Heart right ventricle (tissue), 16 donors: Measurements from ENCODE around the gene ZNF189. TPM values are rescaled to one million over a fixed set of nuclear protein-coding genes. Genes with fewer than 3 reads are reported as not detected.

Experiments
- ATAC-seq, 8 donors: fragments of 200-7000 bp; cut with Tn5 transposase; one replicate each; pipeline ENCODE4 v1.9.1; 2020; ENCODE audit warnings: mild to moderate bottlenecking in 8 of 8, moderate library complexity in 8 of 8, moderate number of reproducible peaks in 1 of 8
- DNase-seq, 2 donors: peaks; one replicate each; pipeline ENCODE4 v3.0.0-alpha.2; 2020
- H3K27ac ChIP-seq, 10 donors: fragments of 200-600 bp; sonication (generic) in 2 of 10; one replicate each; pipeline versions ENCODE4 v1.5.0 to v1.8.0; 2020 to 2022; ENCODE audit warnings: mild to moderate bottlenecking in 3 of 10
- H3K27me3 ChIP-seq, 7 donors: fragments of 200-600 bp; one replicate each; pipeline ENCODE4 v1.8.0; 2021 to 2022; ENCODE audit warnings: mild to moderate bottlenecking in 2 of 7
- H3K36me3 ChIP-seq, 9 donors: fragments of 200-600 bp; sonication (generic) in 1 of 9; one replicate each; pipeline versions ENCODE4 v1.5.0 to v1.8.0; 2020 to 2022; ENCODE audit warnings: mild to moderate bottlenecking in 2 of 9
- H3K4me1 ChIP-seq, 9 donors: fragments of 200-600 bp; sonication (generic) in 1 of 9; one replicate each; pipeline versions ENCODE4 v1.5.0 to v1.8.0; 2020 to 2022; ENCODE audit warnings: mild to moderate bottlenecking in 4 of 9
- H3K4me3 ChIP-seq, 10 donors: fragments of 200-600 bp; sonication (generic) in 2 of 10; one replicate each; pipeline versions ENCODE4 v1.5.0 to v1.8.0; 2020 to 2022; ENCODE audit warnings: mild to moderate bottlenecking in 7 of 10, moderate library complexity in 2 of 10
- H3K9me3 ChIP-seq, 11 donors: fragments of 200-600 bp in 10 of 11; sonication (generic) in 2 of 11; one replicate each; pipeline versions ENCODE4 v1.5.0 to v1.8.0; 2013 to 2022; ENCODE audit warnings: mild to moderate bottlenecking in 2 of 11, control low read depth in 1 of 11, moderate library complexity in 1 of 11
- WGBS, 2 donors: extraction: QIAGEN DNeasy Blood & Tissue Kit; methylation state at CpG; one replicate each; pipeline ENCODE4 v1.1.7; 2013; ENCODE audit warnings: inconsistent platforms in 1 of 2; 5-methylcytosine and 5-hydroxymethylcytosine counted together
- intact Hi-C, 10 donors: fragments of 100-400 bp; cut with DNase I; formaldehyde crosslinking; loops; one replicate each; pipeline versions ENCODE4 v1.11.1 to v1.14.2; 2022
- polyA plus RNA-seq, 2 donors: library from polyadenylated mRNA; stranded (reverse); fragments of 200-250 nt; gene quantifications; one replicate each; pipeline ENCODE4 v1.2.3, GENCODE V29; 2013
- total RNA-seq, 10 donors: library from RNA; stranded (reverse); fragmentation: NEBNext Ultra II Directional in 3 of 10; extraction: Animal tissue kit (Norgen Biotek cat#: 25700) in 3 of 10; gene quantifications; one replicate each; pipeline versions ENCODE4 v1.2.1 to v1.2.4, GENCODE V29; 2021 to 2023
- TF ChIP-seq, protein P1 (sequence below), 9 donors: fragments of 200-600 bp; sonication (generic) in 2 of 9; IDR thresholded peaks; one replicate each; pipeline versions ENCODE4 v1.5.0 to v1.8.0; 2021 to 2022; ENCODE audit warnings: antibody characterized with exemption in 9 of 9, mild to moderate bottlenecking in 5 of 9, moderate library complexity in 1 of 9
- donor health status: Arrhythmogenic right ventricular cardiomyopathy.
- donor health status: ischemic (EF 13 %, LVEDD 7.1; RV severe dilation, severe dysfunction).
- donor health status: healthy with polysubstance abuse.
- donor health status: DM: no; HTN: yes; CAD: no.
- donor health status: DM: no; HTN: no; CAD: no.
- donor health status: ischemic (EF 25% LVEDD 6.9; RV normal size, moderate dysfunction).
- donor health status: ischemic (EF 25% LVEDD 5.7; RV mildly dilated, moderate dysfunction).
- donor health status: healthy.
- donor health status: DM: yes; HTN: yes; CAD: no.
- donor health status: Ischemic cardiomyopathy.
- donor health status: ischemic (EF 35%, LVEDD 5.7; RV mildly dilated, moderate dysfunction).
- donor health status: nonischemic (EF 11% LVEDD 7.7; RV severe dilation, severe dysfunction).
- donor health status: DM: yes; HTN: yes; CAD: no.
- donor health status: PGD.
- donor health status: ischemic (EF 29% LVEDD 5.4; RV normal size, mild dysfunction).
- donor health status: nonischemic (EF 23%, LVEDD 6.1; RV moderate dilation, normal function).

The ZNF189 gene
- total and polyA plus RNA-seq, 12 donors = 10.9 to 28.0 (median 19.3) TPM

DNA sequence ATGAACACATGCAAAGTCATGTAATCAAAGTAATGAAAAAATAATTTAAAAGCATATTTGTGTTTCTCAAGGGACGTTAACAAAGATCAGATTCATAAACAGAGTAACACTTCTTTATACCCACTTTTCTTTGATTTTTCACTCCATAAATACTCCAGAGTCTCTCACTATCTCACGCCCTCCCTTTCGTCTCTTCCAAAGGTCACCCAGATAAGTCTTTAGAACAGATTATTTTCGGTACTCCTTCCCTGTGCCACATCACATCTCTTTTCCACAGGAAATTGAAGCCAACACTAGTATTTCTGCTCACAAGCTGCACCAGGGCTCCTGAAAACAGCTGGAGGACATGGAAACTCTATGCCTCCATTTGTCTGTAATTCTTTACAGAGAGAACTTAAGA, 52.3 kb downstream of the ZNF189 start:
- intact Hi-C loops = no loop called here
- no peak for DNase-seq
- no peaks in the 10 kb centered on the region for H3K36me3 ChIP-seq
- WGBS, 2 donors = 17 to 26% methylated on average over 4 of the region's 4 CpGs
- no peak overlapping the region for H3K4me3 ChIP-seq
- no peaks in the 10 kb centered on the region for H3K9me3 ChIP-seq
- no peak overlapping the region for H3K27ac ChIP-seq
- TF ChIP-seq, protein P1, sequence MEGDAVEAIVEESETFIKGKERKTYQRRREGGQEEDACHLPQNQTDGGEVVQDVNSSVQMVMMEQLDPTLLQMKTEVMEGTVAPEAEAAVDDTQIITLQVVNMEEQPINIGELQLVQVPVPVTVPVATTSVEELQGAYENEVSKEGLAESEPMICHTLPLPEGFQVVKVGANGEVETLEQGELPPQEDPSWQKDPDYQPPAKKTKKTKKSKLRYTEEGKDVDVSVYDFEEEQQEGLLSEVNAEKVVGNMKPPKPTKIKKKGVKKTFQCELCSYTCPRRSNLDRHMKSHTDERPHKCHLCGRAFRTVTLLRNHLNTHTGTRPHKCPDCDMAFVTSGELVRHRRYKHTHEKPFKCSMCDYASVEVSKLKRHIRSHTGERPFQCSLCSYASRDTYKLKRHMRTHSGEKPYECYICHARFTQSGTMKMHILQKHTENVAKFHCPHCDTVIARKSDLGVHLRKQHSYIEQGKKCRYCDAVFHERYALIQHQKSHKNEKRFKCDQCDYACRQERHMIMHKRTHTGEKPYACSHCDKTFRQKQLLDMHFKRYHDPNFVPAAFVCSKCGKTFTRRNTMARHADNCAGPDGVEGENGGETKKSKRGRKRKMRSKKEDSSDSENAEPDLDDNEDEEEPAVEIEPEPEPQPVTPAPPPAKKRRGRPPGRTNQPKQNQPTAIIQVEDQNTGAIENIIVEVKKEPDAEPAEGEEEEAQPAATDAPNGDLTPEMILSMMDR (IDR thresholded peaks at IDR 0.05) = no peak
- no peak for ATAC-seq
- H3K27me3 ChIP-seq = peaks cover 0 to 33% (median 0%) of the 10 kb centered on the region in 7 donors
- H3K4me1 ChIP-seq = peaks cover 0 to 17% (median 6%) of the 10 kb centered on the region in 9 donors

DNA sequence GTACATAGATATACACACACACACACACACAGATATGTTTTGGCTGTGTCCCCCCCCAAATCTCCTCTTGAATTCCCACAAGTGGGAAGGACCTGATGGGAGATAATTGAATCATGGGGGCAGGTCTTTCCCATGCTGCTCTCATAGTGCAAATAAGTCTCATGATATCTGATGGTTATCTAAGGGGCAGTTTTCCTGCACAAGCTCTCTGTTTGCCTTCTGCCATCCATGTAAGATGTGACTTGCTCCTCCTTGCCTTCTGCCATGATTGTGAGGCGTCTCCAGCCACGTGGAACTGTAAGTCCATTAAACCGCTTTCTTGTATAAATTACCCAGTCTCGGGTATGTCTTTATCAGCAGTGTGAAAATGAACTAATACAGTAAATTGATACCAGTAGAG, 52.8 kb downstream of the ZNF189 start:
- H3K27ac ChIP-seq = no peak overlapping the region
- TF ChIP-seq, protein P1 (IDR thresholded peaks at IDR 0.05) = no peak

DNA sequence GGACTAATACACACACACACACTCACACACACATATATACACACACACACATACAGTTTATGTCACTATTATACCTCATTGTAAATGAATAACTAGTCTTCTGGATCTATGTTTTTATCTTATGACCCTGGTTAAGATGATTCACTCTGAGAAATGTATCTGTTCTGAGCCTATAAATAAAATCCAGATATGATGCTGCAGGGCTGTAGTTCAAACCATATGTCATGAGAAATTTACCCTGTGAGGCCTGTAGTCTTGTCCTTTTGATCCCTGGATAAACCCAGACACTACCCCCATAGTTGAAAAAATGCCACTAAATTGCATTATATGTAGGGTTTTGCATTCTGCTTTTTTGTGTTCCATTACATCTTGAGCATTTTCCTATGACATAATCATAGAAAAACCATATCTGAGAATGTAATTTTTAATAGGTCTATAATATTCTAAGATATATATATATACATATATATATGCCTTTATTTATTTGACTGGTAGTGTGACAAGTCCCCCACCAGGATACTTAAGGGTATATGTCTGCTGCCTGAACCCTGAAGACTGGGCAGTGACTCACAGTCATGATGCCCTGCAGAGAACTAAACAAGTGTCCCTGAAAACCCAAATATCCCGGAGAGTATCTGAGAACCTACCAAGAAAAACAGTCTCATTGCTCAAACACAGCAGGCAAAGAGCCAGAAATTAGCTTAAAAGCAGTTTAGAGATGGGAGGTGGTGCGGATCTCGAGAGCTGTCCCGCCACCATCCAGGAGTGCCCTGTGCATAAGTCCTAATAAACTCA, 55.3 kb downstream of the ZNF189 start:
- no peaks in the 10 kb centered on the region for H3K9me3 ChIP-seq
- intact Hi-C loops = no loop called here
- H3K27me3 ChIP-seq = peaks cover 0 to 22% (median 0%) of the 10 kb centered on the region in 7 donors
- no peak overlapping the region for H3K4me3 ChIP-seq
- 82 to 84% methylated on average over 4 of the region's 4 CpGs for WGBS, 2 donors
- H3K27ac ChIP-seq = no peak overlapping the region
- no peak for ATAC-seq
- DNase-seq = no peak
- TF ChIP-seq, protein P1 (IDR thresholded peaks at IDR 0.05) = no peak
- no peaks in the 10 kb centered on the region for H3K36me3 ChIP-seq
- H3K4me1 ChIP-seq = peaks cover 0 to 10% (median 5%) of the 10 kb centered on the region in 9 donors

More for the DNA sequence above, 52.8 kb downstream of the ZNF189 start:
- peaks cover 0 to 33% (median 0%) of the 10 kb centered on the region in 7 donors for H3K27me3 ChIP-seq
- peaks cover 0 to 17% (median 6%) of the 10 kb centered on the region in 9 donors for H3K4me1 ChIP-seq
- H3K9me3 ChIP-seq = no peaks in the 10 kb centered on the region
- intact Hi-C loops = no loop called here
- WGBS, 2 donors = 93 to 95% methylated on average over 4 of the region's 4 CpGs
- no peak overlapping the region for H3K4me3 ChIP-seq
- no peaks in the 10 kb centered on the region for H3K36me3 ChIP-seq
- ATAC-seq = no peak
- no peak for DNase-seq

DNA sequence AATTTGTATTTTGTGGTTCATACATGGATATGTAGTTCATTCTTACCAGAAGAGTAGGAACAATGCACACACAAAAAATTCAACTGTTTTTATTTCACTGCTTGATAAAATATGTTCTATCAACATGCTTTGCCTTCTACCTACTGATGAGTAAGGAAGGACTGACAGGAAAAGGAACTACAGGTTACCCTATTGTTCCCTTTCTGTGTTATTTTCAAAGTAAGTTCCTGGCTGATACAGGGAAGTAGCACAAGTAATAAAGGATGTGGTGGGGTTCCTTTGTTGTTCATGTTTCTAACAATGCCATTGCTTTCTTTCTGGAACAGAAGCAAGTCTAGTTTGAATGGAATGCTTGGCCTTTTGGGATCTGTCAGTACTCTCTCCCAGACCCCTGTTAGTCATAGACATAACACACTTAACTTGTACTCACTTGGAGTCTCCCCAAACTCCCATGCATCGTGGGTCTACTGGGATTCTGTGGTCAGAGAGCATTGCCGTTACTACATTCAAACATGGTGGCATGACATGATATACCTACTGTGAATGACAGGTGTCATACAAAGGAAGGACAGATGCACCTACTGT, 57.1 kb downstream of the ZNF189 start:
- TF ChIP-seq, protein P1 (IDR thresholded peaks at IDR 0.05) = no peak
- 68 to 72% methylated on average over 2 of the region's 2 CpGs for WGBS, 2 donors
- no peak overlapping the region for H3K4me3 ChIP-seq

More for the DNA sequence above, 57.1 kb downstream of the ZNF189 start:
- Histone ChIP-seq H3K27ac (no peak overlapping the region), H3K9me3 (no peaks in the 10 kb centered on the region), H3K27me3 (peaks cover 0 to 5% (median 0%) of the 10 kb centered on the region in 7 donors), H3K4me1 (peaks cover 0 to 5% (median 0%) of the 10 kb centered on the region in 9 donors), H3K36me3 (no peaks in the 10 kb centered on the region)
- no peak for ATAC-seq
- intact Hi-C loops = no loop called here
- no peak for DNase-seq
